Measurements from ENCODE around the gene SLIT3. TPM values are rescaled to one million over a fixed set of nuclear protein-coding genes. Genes with fewer than 3 reads are reported as not detected.

Gene SLIT3
- total and polyA plus RNA-seq, 2 experiments from 2014 or later, result 0.59 to 0.71 TPM

DNA sequence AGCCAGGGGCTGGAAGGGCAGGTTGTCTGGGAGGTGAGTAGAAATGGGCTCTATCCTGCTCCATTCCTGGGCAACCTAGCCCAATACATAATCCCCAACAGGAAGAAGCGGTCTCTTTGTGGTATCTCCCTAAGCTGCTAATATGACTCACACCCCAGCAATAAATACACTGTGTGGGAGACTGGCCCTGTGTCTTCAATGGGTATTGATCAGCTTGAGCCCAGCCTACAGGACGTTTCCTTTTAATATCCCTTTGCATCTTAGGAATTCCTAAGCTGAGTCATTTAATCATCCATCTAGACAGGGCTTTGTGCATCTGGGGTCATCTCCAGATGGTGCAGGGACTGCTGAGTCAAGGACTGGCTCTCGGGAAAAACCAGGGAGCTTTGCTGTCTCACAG is 514.8 kb downstream of the SLIT3 start:
- H3K27ac Mint-ChIP-seq, result no peak overlapping the region
- Histone ChIP-seq H3K9me2 (ENCODE audit: insufficient read depth) (peaks cover 6% of the 10 kb centered on the region; the same call in 1 of the 2 replicates), H3K79me2 (replicated peaks; ENCODE audit: insufficient read depth) (no peaks in the 10 kb centered on the region), H4K20me1 (replicated peaks; ENCODE audit: insufficient read depth) (no peaks in the 10 kb centered on the region), H2AFZ (no peak overlapping the region), H3K4me3 (no peak overlapping the region), H3K4me1 (ENCODE audit: insufficient read depth) (no peaks in the 10 kb centered on the region; the same call in 1 of the 2 replicates), H3F3A (replicated peaks; ENCODE audit: low read depth) (no peaks in the 10 kb centered on the region), H3K27me3 (ENCODE audit: insufficient read depth) (no peaks in the 10 kb centered on the region), H3K36me3 (ENCODE audit: insufficient read depth) (no peaks in the 10 kb centered on the region), H3K27ac (ENCODE audit: low read depth) (no peak overlapping the region), H3K4me2 (no peak overlapping the region)
- H3K4me3 Mint-ChIP-seq, result no peak overlapping the region
- peaks cover 2% of the 10 kb centered on the region; the same call in 1 of the 3 replicates for H3K4me1 Mint-ChIP-seq
- H3K9me3 Mint-ChIP-seq, result no peaks in the 10 kb centered on the region
- DNase-seq (ENCODE audit: low spot score) (no peak), ATAC-seq (no peak)
- no peaks in the 10 kb centered on the region for H3K36me3 Mint-ChIP-seq (ENCODE audit: low read depth)
- TF ChIP-seq, protein P1, sequence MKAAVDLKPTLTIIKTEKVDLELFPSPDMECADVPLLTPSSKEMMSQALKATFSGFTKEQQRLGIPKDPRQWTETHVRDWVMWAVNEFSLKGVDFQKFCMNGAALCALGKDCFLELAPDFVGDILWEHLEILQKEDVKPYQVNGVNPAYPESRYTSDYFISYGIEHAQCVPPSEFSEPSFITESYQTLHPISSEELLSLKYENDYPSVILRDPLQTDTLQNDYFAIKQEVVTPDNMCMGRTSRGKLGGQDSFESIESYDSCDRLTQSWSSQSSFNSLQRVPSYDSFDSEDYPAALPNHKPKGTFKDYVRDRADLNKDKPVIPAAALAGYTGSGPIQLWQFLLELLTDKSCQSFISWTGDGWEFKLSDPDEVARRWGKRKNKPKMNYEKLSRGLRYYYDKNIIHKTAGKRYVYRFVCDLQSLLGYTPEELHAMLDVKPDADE (IDR thresholded peaks at IDR 0.05), result no peak
- TF ChIP-seq ZNF114 (CRISPR knock-in tag; IDR thresholded peaks at IDR 0.05), result no peak
- TF ChIP-seq, protein P2, sequence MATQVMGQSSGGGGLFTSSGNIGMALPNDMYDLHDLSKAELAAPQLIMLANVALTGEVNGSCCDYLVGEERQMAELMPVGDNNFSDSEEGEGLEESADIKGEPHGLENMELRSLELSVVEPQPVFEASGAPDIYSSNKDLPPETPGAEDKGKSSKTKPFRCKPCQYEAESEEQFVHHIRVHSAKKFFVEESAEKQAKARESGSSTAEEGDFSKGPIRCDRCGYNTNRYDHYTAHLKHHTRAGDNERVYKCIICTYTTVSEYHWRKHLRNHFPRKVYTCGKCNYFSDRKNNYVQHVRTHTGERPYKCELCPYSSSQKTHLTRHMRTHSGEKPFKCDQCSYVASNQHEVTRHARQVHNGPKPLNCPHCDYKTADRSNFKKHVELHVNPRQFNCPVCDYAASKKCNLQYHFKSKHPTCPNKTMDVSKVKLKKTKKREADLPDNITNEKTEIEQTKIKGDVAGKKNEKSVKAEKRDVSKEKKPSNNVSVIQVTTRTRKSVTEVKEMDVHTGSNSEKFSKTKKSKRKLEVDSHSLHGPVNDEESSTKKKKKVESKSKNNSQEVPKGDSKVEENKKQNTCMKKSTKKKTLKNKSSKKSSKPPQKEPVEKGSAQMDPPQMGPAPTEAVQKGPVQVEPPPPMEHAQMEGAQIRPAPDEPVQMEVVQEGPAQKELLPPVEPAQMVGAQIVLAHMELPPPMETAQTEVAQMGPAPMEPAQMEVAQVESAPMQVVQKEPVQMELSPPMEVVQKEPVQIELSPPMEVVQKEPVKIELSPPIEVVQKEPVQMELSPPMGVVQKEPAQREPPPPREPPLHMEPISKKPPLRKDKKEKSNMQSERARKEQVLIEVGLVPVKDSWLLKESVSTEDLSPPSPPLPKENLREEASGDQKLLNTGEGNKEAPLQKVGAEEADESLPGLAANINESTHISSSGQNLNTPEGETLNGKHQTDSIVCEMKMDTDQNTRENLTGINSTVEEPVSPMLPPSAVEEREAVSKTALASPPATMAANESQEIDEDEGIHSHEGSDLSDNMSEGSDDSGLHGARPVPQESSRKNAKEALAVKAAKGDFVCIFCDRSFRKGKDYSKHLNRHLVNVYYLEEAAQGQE (IDR thresholded peaks at IDR 0.05; ENCODE audit: unreplicated experiment), result no peak
- TF ChIP-seq CREB1 (CRISPR knock-in tag; IDR thresholded peaks at IDR 0.05; ENCODE audit: low read depth), result no peak
- TF ChIP-seq POLR2AphosphoS5 (IDR thresholded peaks at IDR 0.05; ENCODE audit: low read depth), result no peak
- no peak for TF ChIP-seq NANOG (IDR thresholded peaks at IDR 0.05; ENCODE audit: borderline replicate concordance)
- TF ChIP-seq EZH2 (IDR thresholded peaks at IDR 0.05; ENCODE audit: low read depth, unreplicated experiment), result no peak
- TF ChIP-seq EZH2phosphoT487 (IDR thresholded peaks at IDR 0.05; ENCODE audit: unreplicated experiment), result no peak
- TF ChIP-seq ZNF331 (CRISPR knock-in tag; IDR thresholded peaks at IDR 0.05; ENCODE audit: low read depth), result no peak
- TF ChIP-seq, protein P3, sequence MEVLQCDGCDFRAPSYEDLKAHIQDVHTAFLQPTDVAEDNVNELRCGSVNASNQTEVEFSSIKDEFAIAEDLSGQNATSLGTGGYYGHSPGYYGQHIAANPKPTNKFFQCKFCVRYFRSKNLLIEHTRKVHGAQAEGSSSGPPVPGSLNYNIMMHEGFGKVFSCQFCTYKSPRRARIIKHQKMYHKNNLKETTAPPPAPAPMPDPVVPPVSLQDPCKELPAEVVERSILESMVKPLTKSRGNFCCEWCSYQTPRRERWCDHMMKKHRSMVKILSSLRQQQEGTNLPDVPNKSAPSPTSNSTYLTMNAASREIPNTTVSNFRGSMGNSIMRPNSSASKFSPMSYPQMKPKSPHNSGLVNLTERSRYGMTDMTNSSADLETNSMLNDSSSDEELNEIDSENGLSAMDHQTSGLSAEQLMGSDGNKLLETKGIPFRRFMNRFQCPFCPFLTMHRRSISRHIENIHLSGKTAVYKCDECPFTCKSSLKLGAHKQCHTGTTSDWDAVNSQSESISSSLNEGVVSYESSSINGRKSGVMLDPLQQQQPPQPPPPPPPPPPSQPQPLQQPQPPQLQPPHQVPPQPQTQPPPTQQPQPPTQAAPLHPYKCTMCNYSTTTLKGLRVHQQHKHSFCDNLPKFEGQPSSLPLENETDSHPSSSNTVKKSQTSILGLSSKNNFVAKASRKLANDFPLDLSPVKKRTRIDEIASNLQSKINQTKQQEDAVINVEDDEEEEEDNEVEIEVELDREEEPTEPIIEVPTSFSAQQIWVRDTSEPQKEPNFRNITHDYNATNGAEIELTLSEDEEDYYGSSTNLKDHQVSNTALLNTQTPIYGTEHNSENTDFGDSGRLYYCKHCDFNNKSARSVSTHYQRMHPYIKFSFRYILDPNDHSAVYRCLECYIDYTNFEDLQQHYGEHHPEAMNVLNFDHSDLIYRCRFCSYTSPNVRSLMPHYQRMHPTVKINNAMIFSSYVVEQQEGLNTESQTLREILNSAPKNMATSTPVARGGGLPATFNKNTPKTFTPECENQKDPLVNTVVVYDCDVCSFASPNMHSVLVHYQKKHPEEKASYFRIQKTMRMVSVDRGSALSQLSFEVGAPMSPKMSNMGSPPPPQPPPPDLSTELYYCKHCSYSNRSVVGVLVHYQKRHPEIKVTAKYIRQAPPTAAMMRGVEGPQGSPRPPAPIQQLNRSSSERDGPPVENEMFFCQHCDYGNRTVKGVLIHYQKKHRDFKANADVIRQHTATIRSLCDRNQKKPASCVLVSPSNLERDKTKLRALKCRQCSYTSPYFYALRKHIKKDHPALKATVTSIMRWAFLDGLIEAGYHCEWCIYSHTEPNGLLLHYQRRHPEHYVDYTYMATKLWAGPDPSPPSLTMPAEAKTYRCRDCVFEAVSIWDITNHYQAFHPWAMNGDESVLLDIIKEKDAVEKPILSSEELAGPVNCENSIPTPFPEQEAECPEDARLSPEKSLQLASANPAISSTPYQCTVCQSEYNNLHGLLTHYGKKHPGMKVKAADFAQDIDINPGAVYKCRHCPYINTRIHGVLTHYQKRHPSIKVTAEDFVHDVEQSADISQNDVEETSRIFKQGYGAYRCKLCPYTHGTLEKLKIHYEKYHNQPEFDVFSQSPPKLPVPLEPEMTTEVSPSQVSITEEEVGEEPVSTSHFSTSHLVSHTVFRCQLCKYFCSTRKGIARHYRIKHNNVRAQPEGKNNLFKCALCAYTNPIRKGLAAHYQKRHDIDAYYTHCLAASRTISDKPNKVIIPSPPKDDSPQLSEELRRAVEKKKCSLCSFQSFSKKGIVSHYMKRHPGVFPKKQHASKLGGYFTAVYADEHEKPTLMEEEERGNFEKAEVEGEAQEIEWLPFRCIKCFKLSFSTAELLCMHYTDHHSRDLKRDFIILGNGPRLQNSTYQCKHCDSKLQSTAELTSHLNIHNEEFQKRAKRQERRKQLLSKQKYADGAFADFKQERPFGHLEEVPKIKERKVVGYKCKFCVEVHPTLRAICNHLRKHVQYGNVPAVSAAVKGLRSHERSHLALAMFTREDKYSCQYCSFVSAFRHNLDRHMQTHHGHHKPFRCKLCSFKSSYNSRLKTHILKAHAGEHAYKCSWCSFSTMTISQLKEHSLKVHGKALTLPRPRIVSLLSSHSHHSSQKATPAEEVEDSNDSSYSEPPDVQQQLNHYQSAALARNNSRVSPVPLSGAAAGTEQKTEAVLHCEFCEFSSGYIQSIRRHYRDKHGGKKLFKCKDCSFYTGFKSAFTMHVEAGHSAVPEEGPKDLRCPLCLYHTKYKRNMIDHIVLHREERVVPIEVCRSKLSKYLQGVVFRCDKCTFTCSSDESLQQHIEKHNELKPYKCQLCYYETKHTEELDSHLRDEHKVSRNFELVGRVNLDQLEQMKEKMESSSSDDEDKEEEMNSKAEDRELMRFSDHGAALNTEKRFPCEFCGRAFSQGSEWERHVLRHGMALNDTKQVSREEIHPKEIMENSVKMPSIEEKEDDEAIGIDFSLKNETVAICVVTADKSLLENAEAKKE (CRISPR knock-in tag; IDR thresholded peaks at IDR 0.05), result no peak
- TF ChIP-seq, protein P4, sequence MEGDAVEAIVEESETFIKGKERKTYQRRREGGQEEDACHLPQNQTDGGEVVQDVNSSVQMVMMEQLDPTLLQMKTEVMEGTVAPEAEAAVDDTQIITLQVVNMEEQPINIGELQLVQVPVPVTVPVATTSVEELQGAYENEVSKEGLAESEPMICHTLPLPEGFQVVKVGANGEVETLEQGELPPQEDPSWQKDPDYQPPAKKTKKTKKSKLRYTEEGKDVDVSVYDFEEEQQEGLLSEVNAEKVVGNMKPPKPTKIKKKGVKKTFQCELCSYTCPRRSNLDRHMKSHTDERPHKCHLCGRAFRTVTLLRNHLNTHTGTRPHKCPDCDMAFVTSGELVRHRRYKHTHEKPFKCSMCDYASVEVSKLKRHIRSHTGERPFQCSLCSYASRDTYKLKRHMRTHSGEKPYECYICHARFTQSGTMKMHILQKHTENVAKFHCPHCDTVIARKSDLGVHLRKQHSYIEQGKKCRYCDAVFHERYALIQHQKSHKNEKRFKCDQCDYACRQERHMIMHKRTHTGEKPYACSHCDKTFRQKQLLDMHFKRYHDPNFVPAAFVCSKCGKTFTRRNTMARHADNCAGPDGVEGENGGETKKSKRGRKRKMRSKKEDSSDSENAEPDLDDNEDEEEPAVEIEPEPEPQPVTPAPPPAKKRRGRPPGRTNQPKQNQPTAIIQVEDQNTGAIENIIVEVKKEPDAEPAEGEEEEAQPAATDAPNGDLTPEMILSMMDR (conservative IDR thresholded peaks at IDR 0.05; ENCODE audit: low read depth in 2 of 2), result no peak
- peaks cover 2% of the 10 kb centered on the region for H3K27me3 Mint-ChIP-seq (ENCODE audit: insufficient read depth, low read depth, poor library complexity)

Measured in GM23338 (cell line).